IMR-90 (cell line): ENCODE results near the gene AP3B1. TPM values are rescaled to one million over a fixed set of nuclear protein-coding genes. Genes with fewer than 3 reads are reported as not detected.

Experiments used
- ATAC-seq: fragments of 200-7000 bp; cut with Tn5 transposase; 2 replicates; pipeline ENCODE4 v1.9.1; 2020; ENCODE audit warnings: low read depth, mild to moderate bottlenecking, moderate library complexity
- BruUV-seq: library from RNA; stranded (reverse); fragments of 400-500 nt; replicated peaks from 2 replicates; lab custom pipeline; 2021; lab: Mats Ljungman, UMichigan
- CTCF ChIA-PET: fragments of 300-600 bp; formaldehyde crosslinking; extraction: SDS; loops from one replicate; lab custom pipeline; 2021; ENCODE audit warnings: antibody characterized with exemption; lab: Yijun Ruan, JAX
- POLR2A ChIA-PET: fragments of 300-600 bp; sonication (Branson Sonifier 250); formaldehyde crosslinking; loops from one replicate; lab custom pipeline; 2022; ENCODE audit warnings: antibody characterized with exemption; ENCODE audit not compliant: unreplicated experiment; lab: Charles Lee
- DNase-seq: peaks from one replicate; pipeline ENCODE4 v3.0.0; 2013
- H2AFZ ChIP-seq: replicated peaks from 2 replicates; pipeline ENCODE3; 2013; ENCODE audit warnings: low read length, mild to moderate bottlenecking; ENCODE audit not compliant: poor library complexity
- H2AK5ac ChIP-seq: 2 replicates; pipeline ENCODE4 v1.6.1; 2013; ENCODE audit warnings: low read depth, low read length, inconsistent platforms
- H2AK9ac ChIP-seq: replicated peaks from 2 replicates; pipeline ENCODE3; 2013; ENCODE audit warnings: mild to moderate bottlenecking, low read depth, low read length, moderate library complexity; ENCODE audit not compliant: poor library complexity
- H2BK120ac ChIP-seq: 2 replicates; pipeline ENCODE4 v1.6.1; 2013; ENCODE audit warnings: low read depth, low read length, inconsistent platforms
- H2BK15ac ChIP-seq: 3 replicates; pipeline ENCODE4 v1.6.1; 2013; ENCODE audit warnings: low read depth, low read length, inconsistent platforms
- H2BK20ac ChIP-seq: 2 replicates; pipeline ENCODE4 v1.6.1; 2013; ENCODE audit warnings: low read depth, mild to moderate bottlenecking, inconsistent platforms, low read length, moderate library complexity
- H2BK5ac ChIP-seq: 2 replicates; pipeline ENCODE4 v1.6.1; 2013; ENCODE audit warnings: mild to moderate bottlenecking, low read depth, low read length, inconsistent platforms; ENCODE audit not compliant: poor library complexity, severe bottlenecking
- H3K14ac ChIP-seq: replicated peaks from 2 replicates; pipeline ENCODE4 v1.6.1; 2013; ENCODE audit warnings: low read depth, low read length, inconsistent platforms
- H3K18ac ChIP-seq: 2 replicates; pipeline ENCODE4 v1.6.1; 2013; ENCODE audit warnings: low read depth, low read length, control low read depth
- H3K23ac ChIP-seq: 2 replicates; pipeline ENCODE4 v1.6.1; 2013; ENCODE audit warnings: low read depth, low read length, inconsistent platforms
- H3K27ac ChIP-seq: 2 replicates; pipeline ENCODE4 v1.5.1; 2013; ENCODE audit warnings: mild to moderate bottlenecking, control low read depth, low read length; ENCODE audit not compliant: insufficient read depth
- H3K27me3 ChIP-seq: 2 replicates; pipeline ENCODE4 v1.6.1; 2013; ENCODE audit warnings: low read length; ENCODE audit not compliant: control insufficient read depth, insufficient read depth
- H3K36me3 ChIP-seq: 2 replicates; pipeline ENCODE4 v1.6.1; 2013; ENCODE audit warnings: low read length, mixed read lengths; ENCODE audit not compliant: control insufficient read depth, insufficient read depth
- H3K4ac ChIP-seq: 2 replicates; pipeline ENCODE4 v1.6.1; 2013; ENCODE audit warnings: low read depth, low read length, inconsistent platforms
- H3K4me1 ChIP-seq: 2 replicates; pipeline ENCODE4 v1.6.1; 2013; ENCODE audit warnings: low read length, mixed read lengths; ENCODE audit not compliant: control insufficient read depth, insufficient read depth
- H3K4me2 ChIP-seq: 2 replicates; pipeline ENCODE4 v1.6.1; 2013; ENCODE audit warnings: low read depth, mild to moderate bottlenecking, control low read depth, low read length, moderate library complexity
- H3K4me3 ChIP-seq: 2 replicates; pipeline ENCODE4 v1.5.1; 2013; ENCODE audit warnings: low read depth, mild to moderate bottlenecking, control low read depth, low read length, moderate library complexity; ENCODE audit not compliant: insufficient read depth
- H3K56ac ChIP-seq: 2 replicates; pipeline ENCODE4 v1.6.1; 2013; ENCODE audit warnings: low read length, inconsistent platforms; ENCODE audit not compliant: insufficient read depth; ENCODE audit errors: extremely low read depth
- H3K79me1 ChIP-seq, 2 experiments: 2 replicates each; pipeline ENCODE4 v1.6.1; 2013; ENCODE audit warnings: low read length in 2 of 2, inconsistent platforms in 1 of 2, low read depth in 1 of 2
- H3K9ac ChIP-seq: 2 replicates; pipeline ENCODE4 v1.6.1; 2013; ENCODE audit warnings: low read depth, low read length, control low read depth
- H3K9me1 ChIP-seq: 2 replicates; pipeline ENCODE4 v1.6.1; 2013; ENCODE audit warnings: low read length, inconsistent platforms; ENCODE audit not compliant: insufficient read depth
- H3K9me3 ChIP-seq: 2 replicates; pipeline ENCODE4 v1.6.1; 2013; ENCODE audit warnings: low read length; ENCODE audit not compliant: control insufficient read depth, insufficient read depth
- H4K20me1 ChIP-seq: 2 replicates; pipeline ENCODE4 v1.6.1; 2013; ENCODE audit warnings: low read length, inconsistent platforms; ENCODE audit not compliant: insufficient read depth
- H4K5ac ChIP-seq: 2 replicates; pipeline ENCODE4 v1.6.1; 2013; ENCODE audit warnings: mild to moderate bottlenecking, low read depth, low read length, control low read depth
- H4K8ac ChIP-seq, 2 experiments: 2 replicates each; pipeline ENCODE4 v1.6.1; 2013; ENCODE audit warnings: low read depth in 2 of 2, low read length in 2 of 2, control low read depth in 1 of 2, inconsistent platforms in 1 of 2
- H4K91ac ChIP-seq: 2 replicates; pipeline ENCODE4 v1.6.1; 2013; ENCODE audit warnings: low read depth, low read length, inconsistent platforms; ENCODE audit not compliant: insufficient read depth
- BHLHE40 ChIP-seq: fragments of 150-350 bp; IDR thresholded peaks from 2 replicates; pipeline ENCODE4 v1.6.1; 2016; ENCODE audit warnings: mild to moderate bottlenecking, low read depth, low read length
- CEBPB ChIP-seq: IDR thresholded peaks from 2 replicates; pipeline ENCODE4 v1.6.1; 2012; ENCODE audit warnings: low read depth, low read length, improper control_type of control experiment
- CHD1 ChIP-seq: IDR thresholded peaks from 2 replicates; pipeline ENCODE4 v1.6.1; 2012; ENCODE audit warnings: low read depth, low read length, improper control_type of control experiment
- NFE2L2 ChIP-seq: fragments of 150-350 bp; IDR thresholded peaks from 2 replicates; pipeline ENCODE4 v1.6.1; 2016; ENCODE audit warnings: low read depth, mild to moderate bottlenecking, low read length
- POLR2A ChIP-seq: IDR thresholded peaks from 2 replicates; pipeline ENCODE4 v1.6.1; 2012; ENCODE audit warnings: mild to moderate bottlenecking, low read depth, low read length
- RAD21 ChIP-seq: IDR thresholded peaks from 2 replicates; pipeline ENCODE4 v1.6.1; 2012; ENCODE audit warnings: low read length, improper control_type of control experiment
- RCOR1 ChIP-seq: IDR thresholded peaks from 2 replicates; pipeline ENCODE4 v1.6.1; 2012; ENCODE audit warnings: mild to moderate bottlenecking, low read length, improper control_type of control experiment; ENCODE audit not compliant: insufficient replicate concordance
- RFX5 ChIP-seq: IDR thresholded peaks from 2 replicates; pipeline ENCODE4 v1.8.0; 2012; ENCODE audit warnings: low read depth, mild to moderate bottlenecking, low read length, moderate library complexity
- SMC3 ChIP-seq: fragments of 150-350 bp; IDR thresholded peaks from 2 replicates; pipeline ENCODE4 v1.6.1; 2016; ENCODE audit warnings: low read depth, mild to moderate bottlenecking, antibody characterized with exemption, low read length, moderate library complexity
- WGBS, 2 experiments: methylation state at CpG; one replicate each; pipeline versions ENCODE4 v1.1.5 to v1.1.7; 2013; ENCODE audit warnings: missing lambda C conversion rate in 2 of 2; ENCODE audit not compliant: insufficient read length in 1 of 2; ENCODE audit errors: extremely low coverage in 2 of 2; 5-methylcytosine and 5-hydroxymethylcytosine counted together
- dilution Hi-C: fragments of 300-500 bp; cut with HindIII; formaldehyde crosslinking; loops from one replicate; pipeline ENCODE4 v1.14.3; 2018; ENCODE audit warnings: low sequenced_read_pairs; ENCODE audit not compliant: unreplicated experiment
- in situ Hi-C: fragments of 300-500 bp; cut with MboI; formaldehyde crosslinking; loops from 3 replicates; pipeline ENCODE4 v1.14.3; 2019; ENCODE audit warnings: low sequenced_read_pairs, inconsistent platforms, mixed read lengths
- intact Hi-C: fragments of 100-400 bp; cut with micrococcal nuclease; formaldehyde crosslinking; loops from 2 replicates; pipeline ENCODE4 v1.10.0; 2022
- polyA plus RNA-seq, 3 experiments: library from polyadenylated mRNA; depleted of rRNA; stranded (reverse); fragments of >200 nt; gene quantifications; 2 replicates each; pipeline ENCODE4 v1.2.3, GENCODE V29; 2012; ENCODE audit warnings: low replicate concordance in 1 of 3
- total RNA-seq: library from RNA; depleted of rRNA; stranded (reverse); fragments of >200 nt; gene quantifications from 2 replicates; pipeline ENCODE4 v1.2.3, GENCODE V29; 2012
- TF ChIP-seq, protein P1 (sequence below): fragments of 150-350 bp; IDR thresholded peaks from 2 replicates; pipeline ENCODE4 v1.6.1; 2016; ENCODE audit warnings: low read depth, mild to moderate bottlenecking, low read length, moderate library complexity, borderline replicate concordance
- TF ChIP-seq, protein P2 (sequence below): fragments of 150-350 bp; IDR thresholded peaks from 2 replicates; pipeline ENCODE4 v1.6.1; 2017; ENCODE audit warnings: mild to moderate bottlenecking, antibody characterized with exemption, low read length, low read depth
- TF ChIP-seq, protein P3 (sequence below): conservative IDR thresholded peaks from 2 replicates; pipeline ENCODE4 v1.5.1; 2012; ENCODE audit warnings: mild to moderate bottlenecking, low read depth, low read length, improper control_type of control experiment

Gene AP3B1
- total and polyA plus RNA-seq, 2 of the 4 experiments (the other 2 are of a cell fraction) = 33.1 to 59.0 TPM

DNA sequence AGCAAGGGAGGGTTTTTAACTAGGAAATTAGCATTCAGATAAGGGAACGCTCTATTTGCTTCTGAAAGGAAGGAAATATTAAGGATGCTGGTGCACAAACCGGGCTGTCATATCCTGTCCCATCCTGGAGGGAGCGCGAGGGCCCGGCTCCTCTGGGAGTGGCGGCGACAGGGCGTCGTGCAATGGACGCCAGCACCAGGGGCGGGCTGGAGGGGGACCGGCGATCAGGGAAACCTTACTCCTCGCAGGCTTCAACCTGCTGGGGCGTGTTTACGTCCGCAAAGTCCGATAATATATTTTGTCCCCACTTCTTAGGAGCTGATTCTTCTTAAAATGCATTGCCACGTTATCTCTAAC, 321.3 kb downstream of the AP3B1 start:
- Histone ChIP-seq H3K14ac (no peak overlapping the region), H2BK5ac (no peak overlapping the region), H3K4ac (no peak overlapping the region), H4K8ac (no peak overlapping the region), H3K9me1 (no peaks in the 10 kb centered on the region), H4K20me1 (no peaks in the 10 kb centered on the region), H2AFZ (no peak overlapping the region), H3K18ac (no peak overlapping the region), H4K91ac (no peak overlapping the region), H3K27ac (no peak overlapping the region), H3K27me3 (peaks cover 69% of the 10 kb centered on the region), H2BK15ac (no peak overlapping the region), H3K9ac (no peak overlapping the region), H3K4me3 (no peak overlapping the region), H3K79me1 (no peaks in the 10 kb centered on the region), H3K4me2 (no peak overlapping the region; the same call in 1 of the 2 replicates), H3K9me3 (no peaks in the 10 kb centered on the region), H3K36me3 (no peaks in the 10 kb centered on the region), H3K4me1 (no peaks in the 10 kb centered on the region), H3K23ac (no peak overlapping the region), H2BK120ac (no peak overlapping the region), H3K56ac (no peak overlapping the region), H4K5ac (no peak overlapping the region), H2BK20ac (no peak overlapping the region), H2AK5ac (no peak overlapping the region), H2AK9ac (no peak overlapping the region)
- ChIA-PET CTCF (interaction anchor here (1.3 kb wide), 1 partner anchor 10 kb away, joined by 3 read pairs; no protein-coding TSS in a partner anchor), POLR2A (no interaction called here)
- TF ChIP-seq, protein P1, sequence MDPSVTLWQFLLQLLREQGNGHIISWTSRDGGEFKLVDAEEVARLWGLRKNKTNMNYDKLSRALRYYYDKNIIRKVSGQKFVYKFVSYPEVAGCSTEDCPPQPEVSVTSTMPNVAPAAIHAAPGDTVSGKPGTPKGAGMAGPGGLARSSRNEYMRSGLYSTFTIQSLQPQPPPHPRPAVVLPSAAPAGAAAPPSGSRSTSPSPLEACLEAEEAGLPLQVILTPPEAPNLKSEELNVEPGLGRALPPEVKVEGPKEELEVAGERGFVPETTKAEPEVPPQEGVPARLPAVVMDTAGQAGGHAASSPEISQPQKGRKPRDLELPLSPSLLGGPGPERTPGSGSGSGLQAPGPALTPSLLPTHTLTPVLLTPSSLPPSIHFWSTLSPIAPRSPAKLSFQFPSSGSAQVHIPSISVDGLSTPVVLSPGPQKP = no peak
- TF ChIP-seq SMC3 (no peak), RFX5 (no peak), RAD21 (no peak), BHLHE40 (no peak), CHD1 (no peak), RCOR1 (no peak), NFE2L2 (no peak), POLR2A (no peak), CEBPB (no peak)
- TF ChIP-seq, protein P2, sequence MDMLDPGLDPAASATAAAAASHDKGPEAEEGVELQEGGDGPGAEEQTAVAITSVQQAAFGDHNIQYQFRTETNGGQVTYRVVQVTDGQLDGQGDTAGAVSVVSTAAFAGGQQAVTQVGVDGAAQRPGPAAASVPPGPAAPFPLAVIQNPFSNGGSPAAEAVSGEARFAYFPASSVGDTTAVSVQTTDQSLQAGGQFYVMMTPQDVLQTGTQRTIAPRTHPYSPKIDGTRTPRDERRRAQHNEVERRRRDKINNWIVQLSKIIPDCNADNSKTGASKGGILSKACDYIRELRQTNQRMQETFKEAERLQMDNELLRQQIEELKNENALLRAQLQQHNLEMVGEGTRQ = no peak
- TF ChIP-seq, protein P3, sequence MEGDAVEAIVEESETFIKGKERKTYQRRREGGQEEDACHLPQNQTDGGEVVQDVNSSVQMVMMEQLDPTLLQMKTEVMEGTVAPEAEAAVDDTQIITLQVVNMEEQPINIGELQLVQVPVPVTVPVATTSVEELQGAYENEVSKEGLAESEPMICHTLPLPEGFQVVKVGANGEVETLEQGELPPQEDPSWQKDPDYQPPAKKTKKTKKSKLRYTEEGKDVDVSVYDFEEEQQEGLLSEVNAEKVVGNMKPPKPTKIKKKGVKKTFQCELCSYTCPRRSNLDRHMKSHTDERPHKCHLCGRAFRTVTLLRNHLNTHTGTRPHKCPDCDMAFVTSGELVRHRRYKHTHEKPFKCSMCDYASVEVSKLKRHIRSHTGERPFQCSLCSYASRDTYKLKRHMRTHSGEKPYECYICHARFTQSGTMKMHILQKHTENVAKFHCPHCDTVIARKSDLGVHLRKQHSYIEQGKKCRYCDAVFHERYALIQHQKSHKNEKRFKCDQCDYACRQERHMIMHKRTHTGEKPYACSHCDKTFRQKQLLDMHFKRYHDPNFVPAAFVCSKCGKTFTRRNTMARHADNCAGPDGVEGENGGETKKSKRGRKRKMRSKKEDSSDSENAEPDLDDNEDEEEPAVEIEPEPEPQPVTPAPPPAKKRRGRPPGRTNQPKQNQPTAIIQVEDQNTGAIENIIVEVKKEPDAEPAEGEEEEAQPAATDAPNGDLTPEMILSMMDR = no peak
- BruUV-seq = no TSS peak
- WGBS, 2 experiments = 21% methylated on average over 12 of the region's 19 CpGs; no CpG with 5 or more reads in 1 of the 2 experiments
- DNase-seq (no peak), ATAC-seq (no peak)
- dilution Hi-C loops (no loop called here), in situ Hi-C loops (no loop called here), intact Hi-C loops (no loop called here)
